ENCODE measurements around the gene GPR55.

GPR55 gene

GRCh38 chr2:230885463-230886130 lies 39.4 kb downstream of the GPR55 start:
- TF ChIP-seq CTCF (IDR thresholded peaks at IDR 0.05; ENCODE audit: low read depth, low read length) = no peak
- no peak overlapping the region for H3K4me3 ChIP-seq (ENCODE audit: low read depth, low read length)
- in situ Hi-C loops (cut with HindIII; ENCODE audit: low sequenced_read_pairs) = no loop called here
- DNase-seq (ENCODE audit: low read depth, low spot score) = peak; percentile 77

GRCh38 chr2:230881840-230882239 lies 43.2 kb downstream of the GPR55 start:
- in situ Hi-C loops (cut with HindIII; ENCODE audit: low sequenced_read_pairs) = no loop called here
- no peak for DNase-seq (ENCODE audit: low read depth, low spot score)
- no peak overlapping the region for H3K4me3 ChIP-seq (ENCODE audit: low read depth, low read length)
- no peak for TF ChIP-seq CTCF (IDR thresholded peaks at IDR 0.05; ENCODE audit: low read depth, low read length)

GRCh38 chr2:230879891-230880290 lies 45.2 kb downstream of the GPR55 start:
- no peak overlapping the region for H3K4me3 ChIP-seq (ENCODE audit: low read depth, low read length)
- DNase-seq (ENCODE audit: low read depth, low spot score) = no peak
- TF ChIP-seq CTCF (IDR thresholded peaks at IDR 0.05; ENCODE audit: low read depth, low read length) = no peak
- in situ Hi-C loops (cut with HindIII; ENCODE audit: low sequenced_read_pairs) = no loop called here

GRCh38 chr2:230879271-230879882 lies 45.7 kb downstream of the GPR55 start:
- no peak for TF ChIP-seq CTCF (IDR thresholded peaks at IDR 0.05; ENCODE audit: low read depth, low read length)
- in situ Hi-C loops (cut with HindIII; ENCODE audit: low sequenced_read_pairs) = no loop called here
- DNase-seq (ENCODE audit: low read depth, low spot score) = no peak
- no peak overlapping the region for H3K4me3 ChIP-seq (ENCODE audit: low read depth, low read length)

- in situ Hi-C loops (cut with HindIII; ENCODE audit: low sequenced_read_pairs) = no loop called here
- DNase-seq (ENCODE audit: low read depth, low spot score) = no peak
- H3K4me3 ChIP-seq (ENCODE audit: low read depth, low read length) = no peak overlapping the region
- no peak for TF ChIP-seq CTCF (IDR thresholded peaks at IDR 0.05; ENCODE audit: low read depth, low read length)
Observed at GRCh38 chr2:230878599-230879188, 46.3 kb downstream of the GPR55 start.

GRCh38 chr2:230877759-230878598 lies 47.1 kb downstream of the GPR55 start:
- TF ChIP-seq CTCF (IDR thresholded peaks at IDR 0.05; ENCODE audit: low read depth, low read length) = no peak
- no peak for DNase-seq (ENCODE audit: low read depth, low spot score)
- no peak overlapping the region for H3K4me3 ChIP-seq (ENCODE audit: low read depth, low read length)
- in situ Hi-C loops (cut with HindIII; ENCODE audit: low sequenced_read_pairs) = no loop called here

Data from astrocyte of the spinal cord (primary cell).